Left ventricle myocardium superior (tissue), 1 donor: ENCODE data around the gene DCUN1D2. TPM values are rescaled to one million over a fixed set of nuclear protein-coding genes. Genes with fewer than 3 reads are reported as not detected.
"Not testable (repeated sequence)": the region's sequence is repeated elsewhere in the genome, so short reads cannot be mapped to it uniquely, and the experiment has no call there.

ENCODE experiments used
- ATAC-seq: fragments of 200-7000 bp; cut with Tn5 transposase; one replicate; pipeline ENCODE4 v1.9.1; 2020; ENCODE audit warnings: mild to moderate bottlenecking, moderate library complexity
- DNase-seq: peaks from one replicate; pipeline ENCODE4 v3.0.0-alpha.2; 2020
- intact Hi-C: fragments of 100-400 bp; cut with micrococcal nuclease; formaldehyde crosslinking; loops from one replicate; pipeline ENCODE4 v1.11.0; 2022
- total RNA-seq: library from RNA; stranded (reverse); fragmentation: NEBNext Ultra II Directional; extraction: Animal tissue kit (Norgen Biotek cat#: 25700); gene quantifications from one replicate; pipeline ENCODE4 v1.2.1, GENCODE V29; 2021
- donor health status: DM: no; HTN: yes; CAD: no; lungs with severe emphysema.

DCUN1D2 gene
- total RNA-seq, 1 donor from 2014 or later, result 242 TPM

GRCh38 chr13:113472355-113473025, 18.0 kb downstream of the DCUN1D2 start:
- intact Hi-C loops, result no loop called here

GRCh38 chr13:113471844-113472243, 18.7 kb downstream of the DCUN1D2 start:
- intact Hi-C loops, result no loop called here
- no peak for DNase-seq
- ATAC-seq, result peak; percentile 6

More at GRCh38 chr13:113472355-113473025, 18.0 kb downstream of the DCUN1D2 start:
- ATAC-seq (peak; percentile 50), DNase-seq (peak; percentile 46)

GRCh38 chr13:113470635-113471163, 19.8 kb downstream of the DCUN1D2 start:
- intact Hi-C loops, DNase-seq, ATAC-seq: not testable (repeated sequence)

GRCh38 chr13:113470073-113470472, 20.4 kb downstream of the DCUN1D2 start:
- ATAC-seq (no peak), DNase-seq (no peak)
- intact Hi-C loops, result no loop called here

GRCh38 chr13:113469582-113469981, 20.9 kb downstream of the DCUN1D2 start:
- intact Hi-C loops, result no loop called here
- DNase-seq, result no peak

DNA sequence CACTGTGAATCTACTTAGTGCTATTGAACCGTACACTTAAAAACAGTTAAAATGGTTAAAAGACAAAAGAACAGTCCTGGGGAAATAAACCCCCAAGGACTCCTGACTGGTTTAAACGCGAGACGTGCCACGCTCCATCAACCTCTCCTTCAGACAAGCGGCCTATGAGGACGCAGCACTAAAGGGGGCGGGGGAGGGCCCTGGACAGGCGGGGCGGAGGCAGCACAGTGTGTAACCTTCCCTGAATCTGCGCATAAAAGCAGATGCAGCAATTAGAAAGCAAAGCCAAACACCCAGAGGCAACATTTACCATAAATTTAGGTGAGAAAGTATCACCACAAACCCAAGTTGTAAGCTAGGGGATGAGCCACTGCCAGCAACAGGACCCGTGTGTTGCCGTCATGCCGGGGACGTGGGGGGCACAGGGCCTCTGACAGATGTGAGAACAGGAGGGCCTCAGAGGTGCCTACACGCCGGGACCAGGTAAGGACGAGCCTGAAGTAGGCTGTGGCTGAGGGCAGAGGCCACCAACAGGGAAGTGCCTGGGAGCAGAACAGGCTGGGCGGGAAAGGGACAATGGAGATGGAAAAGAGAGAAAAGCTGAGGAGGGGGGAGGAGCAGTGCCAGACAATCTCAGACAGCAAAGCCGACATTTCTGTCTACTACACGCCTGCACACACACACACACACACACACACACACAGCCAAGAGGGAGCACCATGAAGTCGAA, 21.9 kb downstream of the DCUN1D2 start:
- intact Hi-C loops, result no loop called here
- ATAC-seq (peak; percentile 67), DNase-seq (peak; percentile 36)

More at GRCh38 chr13:113469582-113469981, 20.9 kb downstream of the DCUN1D2 start:
- no peak for ATAC-seq

GRCh38 chr13:113468029-113468428, 22.5 kb downstream of the DCUN1D2 start:
- intact Hi-C loops, result no loop called here
- no peak for ATAC-seq

DNA sequence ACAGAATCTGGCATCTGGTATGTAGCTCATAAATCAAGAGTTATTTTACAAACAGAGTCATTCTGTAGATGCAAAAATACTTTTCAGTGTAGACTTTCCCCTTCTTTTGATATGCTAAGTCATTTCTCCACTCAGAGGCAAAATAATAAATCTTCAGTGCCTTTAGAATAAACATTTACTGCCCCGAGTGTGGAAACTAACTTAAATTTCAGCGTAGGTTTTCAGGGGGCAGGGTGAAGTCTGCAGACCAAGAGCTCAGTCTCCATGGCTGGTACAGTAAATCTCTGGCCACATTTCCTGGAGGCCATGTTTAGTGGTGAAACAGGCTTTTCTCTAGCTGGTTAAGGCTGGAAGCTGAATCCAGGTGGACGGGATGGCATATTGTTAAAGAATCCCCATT, 24.1 kb downstream of the DCUN1D2 start:
- ATAC-seq, result no peak
- no peak for DNase-seq
- intact Hi-C loops, result no loop called here

More at GRCh38 chr13:113468029-113468428, 22.5 kb downstream of the DCUN1D2 start:
- no peak for DNase-seq

- DNase-seq, result no peak
- intact Hi-C loops, result no loop called here
- no peak for ATAC-seq
Measured at GRCh38 chr13:113465300-113465699, 25.2 kb downstream of the DCUN1D2 start.

DNA sequence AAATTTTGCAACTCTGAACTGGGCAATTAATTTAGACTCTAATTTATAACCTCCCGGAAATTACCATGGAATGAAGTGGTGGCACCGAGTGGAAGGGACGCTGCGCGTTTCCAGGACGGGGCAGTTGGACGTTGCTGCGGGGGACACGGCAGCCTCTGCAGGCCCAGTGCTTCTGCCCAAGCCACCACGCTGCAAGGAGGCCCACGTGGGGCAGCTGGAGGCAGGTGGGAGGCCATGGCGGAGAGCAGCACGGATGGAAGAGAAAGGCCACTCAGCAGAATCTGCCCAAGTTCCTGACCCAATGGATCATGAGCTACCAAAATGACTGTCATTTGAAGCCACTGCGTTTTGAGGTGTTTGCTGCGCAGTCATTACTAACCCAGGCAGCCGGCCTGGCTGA, 26.0 kb downstream of the DCUN1D2 start:
- intact Hi-C loops, result no loop called here
- DNase-seq, result no peak
- ATAC-seq, result no peak

DNA sequence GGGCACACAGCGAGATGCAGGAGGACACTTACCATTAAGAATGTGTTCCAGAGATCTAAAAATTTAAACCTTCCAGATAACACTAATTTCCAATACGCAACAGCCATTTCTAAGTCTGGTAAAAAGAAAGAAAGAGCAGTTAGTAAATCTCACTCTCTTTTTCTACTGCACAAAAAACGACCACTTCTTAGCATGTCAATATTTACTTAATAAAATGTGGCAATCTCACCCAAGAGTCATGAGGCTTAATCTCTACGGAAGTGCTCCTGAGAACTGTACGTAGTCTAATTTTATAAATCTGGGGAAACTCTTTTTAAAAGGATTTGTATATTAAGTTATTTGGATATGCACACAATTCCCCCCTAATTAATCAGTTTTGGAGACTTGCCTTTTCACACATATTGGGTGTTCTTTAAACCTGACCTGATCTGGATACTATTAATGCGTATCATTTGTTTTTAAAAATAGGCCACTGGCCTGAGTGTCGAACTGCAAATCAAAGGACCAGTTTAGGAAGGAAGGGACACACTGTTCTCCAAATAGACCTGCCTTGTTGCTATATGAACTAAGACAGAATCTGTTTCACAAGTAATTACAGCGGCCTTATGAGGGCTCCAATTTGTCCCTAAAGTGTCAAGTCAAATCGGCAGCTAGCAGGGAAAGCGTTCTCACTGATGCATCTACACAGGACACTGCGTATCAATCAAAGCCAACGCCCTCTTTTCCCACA, 29.3 kb downstream of the DCUN1D2 start:
- intact Hi-C loops, result no loop called here
- DNase-seq (no peak), ATAC-seq (peak; percentile 59)

- intact Hi-C loops, result no loop called here
- no peak for ATAC-seq
- DNase-seq, result no peak
Measured at GRCh38 chr13:113460599-113460998, 29.9 kb downstream of the DCUN1D2 start.

- intact Hi-C loops, result no loop called here
- DNase-seq (no peak), ATAC-seq (no peak)
Measured at GRCh38 chr13:113460064-113460555, 30.4 kb downstream of the DCUN1D2 start.

- intact Hi-C loops, result no loop called here
- ATAC-seq (peak; percentile 65), DNase-seq (peak; percentile 71)
Measured at GRCh38 chr13:113458253-113459065, 32.1 kb downstream of the DCUN1D2 start.

GRCh38 chr13:113457510-113457909, 33.0 kb downstream of the DCUN1D2 start:
- intact Hi-C loops, result no loop called here
- DNase-seq, result no peak
- ATAC-seq, result no peak

GRCh38 chr13:113456116-113456702, 34.3 kb downstream of the DCUN1D2 start:
- no peak for DNase-seq
- ATAC-seq, result no peak
- intact Hi-C loops, result no loop called here

DNA sequence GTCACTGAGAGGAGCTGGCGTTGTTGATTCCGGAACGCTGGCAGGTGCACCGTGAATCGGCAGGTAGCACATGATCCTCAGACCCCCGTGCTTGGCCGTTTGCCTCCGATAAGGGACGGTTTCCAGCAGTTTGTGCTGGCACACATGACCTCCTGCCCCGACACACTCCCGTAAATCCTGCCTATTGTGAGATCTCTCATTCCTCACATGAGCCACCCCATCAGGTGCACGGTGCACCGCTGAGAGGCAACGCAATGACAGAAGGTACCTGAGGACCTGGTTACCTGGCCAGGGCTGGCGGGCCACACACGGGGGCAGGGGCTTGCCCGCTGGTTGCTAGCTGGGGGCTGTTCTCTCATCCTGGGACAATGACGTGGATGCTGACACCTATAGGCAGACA, 35.1 kb downstream of the DCUN1D2 start:
- DNase-seq (no peak), ATAC-seq (no peak)
- intact Hi-C loops, result no loop called here

- no peak for ATAC-seq
- intact Hi-C loops, result no loop called here
- DNase-seq, result peak; percentile 47
Measured at GRCh38 chr13:113454936-113455335, 35.6 kb downstream of the DCUN1D2 start.
